ENCODE results near the gene GALNT2.

The GALNT2 gene

DNA sequence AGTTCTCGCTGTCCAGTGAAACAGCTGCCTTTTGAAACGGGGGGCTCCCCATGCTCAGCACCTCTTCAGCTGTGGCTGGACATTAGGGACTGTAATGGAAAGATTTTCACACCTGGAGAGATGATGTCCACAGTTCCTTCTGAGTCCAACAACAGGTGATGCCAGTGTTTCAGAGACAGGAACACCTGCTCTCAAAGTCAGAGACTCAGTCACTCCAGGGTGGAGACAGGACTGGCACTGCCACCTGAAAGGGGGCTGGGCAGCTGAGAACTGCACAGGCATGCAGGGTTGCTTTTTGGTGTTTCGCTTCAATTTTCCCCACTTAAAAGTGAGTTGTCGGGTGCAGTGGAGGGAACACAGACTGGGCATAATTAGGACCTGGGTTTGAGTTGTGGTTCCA lies 124.8 kb downstream of the GALNT2 start:
- TF ChIP-seq ISL1 (CRISPR knock-in tag; IDR thresholded peaks at IDR 0.05) (no peak), ESRRG (CRISPR knock-in tag; IDR thresholded peaks at IDR 0.05) (no peak), ZFP30 (CRISPR knock-in tag; IDR thresholded peaks at IDR 0.05) (no peak), CSDC2 (CRISPR knock-in tag; IDR thresholded peaks at IDR 0.05) (no peak), TOX (CRISPR knock-in tag; IDR thresholded peaks at IDR 0.05; ENCODE audit: borderline replicate concordance) (no peak)
- TF ChIP-seq, protein P1, sequence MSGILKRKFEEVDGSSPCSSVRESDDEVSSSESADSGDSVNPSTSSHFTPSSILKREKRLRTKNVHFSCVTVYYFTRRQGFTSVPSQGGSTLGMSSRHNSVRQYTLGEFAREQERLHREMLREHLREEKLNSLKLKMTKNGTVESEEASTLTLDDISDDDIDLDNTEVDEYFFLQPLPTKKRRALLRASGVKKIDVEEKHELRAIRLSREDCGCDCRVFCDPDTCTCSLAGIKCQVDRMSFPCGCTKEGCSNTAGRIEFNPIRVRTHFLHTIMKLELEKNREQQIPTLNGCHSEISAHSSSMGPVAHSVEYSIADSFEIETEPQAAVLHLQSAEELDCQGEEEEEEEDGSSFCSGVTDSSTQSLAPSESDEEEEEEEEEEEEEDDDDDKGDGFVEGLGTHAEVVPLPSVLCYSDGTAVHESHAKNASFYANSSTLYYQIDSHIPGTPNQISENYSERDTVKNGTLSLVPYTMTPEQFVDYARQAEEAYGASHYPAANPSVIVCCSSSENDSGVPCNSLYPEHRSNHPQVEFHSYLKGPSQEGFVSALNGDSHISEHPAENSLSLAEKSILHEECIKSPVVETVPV (CRISPR knock-in tag; IDR thresholded peaks at IDR 0.05): no peak

DNA sequence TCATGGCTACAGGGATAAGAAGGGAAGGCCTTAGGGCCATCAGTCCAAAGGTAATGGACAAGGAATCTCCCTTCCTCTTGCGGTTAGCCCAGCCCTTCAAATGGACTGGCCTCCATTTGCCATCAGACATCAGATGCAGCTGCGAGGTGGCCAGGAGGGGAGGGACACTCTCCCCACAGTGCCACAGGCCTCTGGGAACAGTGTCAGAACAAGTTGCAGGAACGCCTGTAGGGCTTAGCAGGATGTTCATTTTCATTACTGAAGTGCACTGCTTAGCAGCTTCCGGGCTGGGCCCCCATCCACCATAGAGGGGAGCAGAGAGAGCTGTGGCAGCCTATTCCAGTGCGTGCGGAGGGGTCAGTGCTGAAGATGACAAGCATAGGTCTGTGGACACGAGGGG lies 127.5 kb downstream of the GALNT2 start:
- ATAC-seq: no peak
- TF ChIP-seq ZNF70 (CRISPR knock-in tag; IDR thresholded peaks at IDR 0.05) (no peak), TOX (CRISPR knock-in tag; IDR thresholded peaks at IDR 0.05; ENCODE audit: borderline replicate concordance) (no peak), ZFP3 (CRISPR knock-in tag; IDR thresholded peaks at IDR 0.05) (no peak), ISL1 (CRISPR knock-in tag; IDR thresholded peaks at IDR 0.05) (no peak), ESRRG (CRISPR knock-in tag; IDR thresholded peaks at IDR 0.05) (no peak), ZNF565 (CRISPR knock-in tag; conservative IDR thresholded peaks at IDR 0.05; ENCODE audit: low read depth) (no peak), ZFP30 (CRISPR knock-in tag; IDR thresholded peaks at IDR 0.05) (no peak), RARB (CRISPR knock-in tag; IDR thresholded peaks at IDR 0.05) (no peak), OSR1 (CRISPR knock-in tag; IDR thresholded peaks at IDR 0.05) (no peak), TCF4 (CRISPR knock-in tag; IDR thresholded peaks at IDR 0.05; ENCODE audit: borderline replicate concordance) (no peak)
- TF ChIP-seq, protein P2, sequence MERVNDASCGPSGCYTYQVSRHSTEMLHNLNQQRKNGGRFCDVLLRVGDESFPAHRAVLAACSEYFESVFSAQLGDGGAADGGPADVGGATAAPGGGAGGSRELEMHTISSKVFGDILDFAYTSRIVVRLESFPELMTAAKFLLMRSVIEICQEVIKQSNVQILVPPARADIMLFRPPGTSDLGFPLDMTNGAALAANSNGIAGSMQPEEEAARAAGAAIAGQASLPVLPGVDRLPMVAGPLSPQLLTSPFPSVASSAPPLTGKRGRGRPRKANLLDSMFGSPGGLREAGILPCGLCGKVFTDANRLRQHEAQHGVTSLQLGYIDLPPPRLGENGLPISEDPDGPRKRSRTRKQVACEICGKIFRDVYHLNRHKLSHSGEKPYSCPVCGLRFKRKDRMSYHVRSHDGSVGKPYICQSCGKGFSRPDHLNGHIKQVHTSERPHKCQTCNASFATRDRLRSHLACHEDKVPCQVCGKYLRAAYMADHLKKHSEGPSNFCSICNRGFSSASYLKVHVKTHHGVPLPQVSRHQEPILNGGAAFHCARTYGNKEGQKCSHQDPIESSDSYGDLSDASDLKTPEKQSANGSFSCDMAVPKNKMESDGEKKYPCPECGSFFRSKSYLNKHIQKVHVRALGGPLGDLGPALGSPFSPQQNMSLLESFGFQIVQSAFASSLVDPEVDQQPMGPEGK (CRISPR knock-in tag; IDR thresholded peaks at IDR 0.05; ENCODE audit: borderline replicate concordance): no peak
- TF ChIP-seq, protein P1 (CRISPR knock-in tag; IDR thresholded peaks at IDR 0.05): no peak

More for the DNA sequence above, 124.8 kb downstream of the GALNT2 start:
- no peak for ATAC-seq

DNA sequence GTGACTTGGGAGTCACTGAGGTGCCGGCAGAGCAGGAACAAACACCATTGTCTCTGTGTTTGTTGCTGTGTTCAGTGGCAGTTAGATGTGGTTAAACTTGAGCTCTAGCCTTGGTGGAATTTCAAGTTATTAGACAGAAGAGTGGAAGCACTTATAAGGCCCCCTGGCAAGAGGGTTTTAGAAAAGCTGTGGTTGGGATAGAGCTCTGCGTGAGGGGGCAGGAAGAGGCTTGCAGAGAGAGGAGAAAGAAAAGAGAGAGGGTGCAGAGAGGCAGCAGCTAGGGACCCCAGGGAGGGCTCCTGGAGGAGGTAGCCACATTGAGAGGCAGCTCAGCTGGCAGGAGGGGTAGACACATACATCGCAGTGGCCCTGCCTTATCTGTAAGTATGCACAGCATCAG lies 128.2 kb downstream of the GALNT2 start:
- TF ChIP-seq OSR1 (CRISPR knock-in tag; IDR thresholded peaks at IDR 0.05): no peak
- TF ChIP-seq, protein P2 (CRISPR knock-in tag; IDR thresholded peaks at IDR 0.05; ENCODE audit: borderline replicate concordance): no peak
- no peak for TF ChIP-seq TOX (CRISPR knock-in tag; IDR thresholded peaks at IDR 0.05; ENCODE audit: borderline replicate concordance)
- TF ChIP-seq, protein P3, sequence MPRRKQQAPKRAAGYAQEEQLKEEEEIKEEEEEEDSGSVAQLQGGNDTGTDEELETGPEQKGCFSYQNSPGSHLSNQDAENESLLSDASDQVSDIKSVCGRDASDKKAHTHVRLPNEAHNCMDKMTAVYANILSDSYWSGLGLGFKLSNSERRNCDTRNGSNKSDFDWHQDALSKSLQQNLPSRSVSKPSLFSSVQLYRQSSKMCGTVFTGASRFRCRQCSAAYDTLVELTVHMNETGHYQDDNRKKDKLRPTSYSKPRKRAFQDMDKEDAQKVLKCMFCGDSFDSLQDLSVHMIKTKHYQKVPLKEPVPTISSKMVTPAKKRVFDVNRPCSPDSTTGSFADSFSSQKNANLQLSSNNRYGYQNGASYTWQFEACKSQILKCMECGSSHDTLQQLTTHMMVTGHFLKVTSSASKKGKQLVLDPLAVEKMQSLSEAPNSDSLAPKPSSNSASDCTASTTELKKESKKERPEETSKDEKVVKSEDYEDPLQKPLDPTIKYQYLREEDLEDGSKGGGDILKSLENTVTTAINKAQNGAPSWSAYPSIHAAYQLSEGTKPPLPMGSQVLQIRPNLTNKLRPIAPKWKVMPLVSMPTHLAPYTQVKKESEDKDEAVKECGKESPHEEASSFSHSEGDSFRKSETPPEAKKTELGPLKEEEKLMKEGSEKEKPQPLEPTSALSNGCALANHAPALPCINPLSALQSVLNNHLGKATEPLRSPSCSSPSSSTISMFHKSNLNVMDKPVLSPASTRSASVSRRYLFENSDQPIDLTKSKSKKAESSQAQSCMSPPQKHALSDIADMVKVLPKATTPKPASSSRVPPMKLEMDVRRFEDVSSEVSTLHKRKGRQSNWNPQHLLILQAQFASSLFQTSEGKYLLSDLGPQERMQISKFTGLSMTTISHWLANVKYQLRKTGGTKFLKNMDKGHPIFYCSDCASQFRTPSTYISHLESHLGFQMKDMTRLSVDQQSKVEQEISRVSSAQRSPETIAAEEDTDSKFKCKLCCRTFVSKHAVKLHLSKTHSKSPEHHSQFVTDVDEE (CRISPR knock-in tag; IDR thresholded peaks at IDR 0.05): no peak
- no peak for TF ChIP-seq SNAI2 (CRISPR knock-in tag; IDR thresholded peaks at IDR 0.05)
- TF ChIP-seq ZNF565 (CRISPR knock-in tag; conservative IDR thresholded peaks at IDR 0.05; ENCODE audit: low read depth): no peak
- TF ChIP-seq CSDC2 (CRISPR knock-in tag; IDR thresholded peaks at IDR 0.05): no peak
- no peak for TF ChIP-seq ZFP30 (CRISPR knock-in tag; IDR thresholded peaks at IDR 0.05)
- TF ChIP-seq PPARA (CRISPR knock-in tag; IDR thresholded peaks at IDR 0.05; ENCODE audit: borderline replicate concordance): no peak
- TF ChIP-seq, protein P1 (CRISPR knock-in tag; IDR thresholded peaks at IDR 0.05): no peak
- no peak for TF ChIP-seq ZNF8 (CRISPR knock-in tag; IDR thresholded peaks at IDR 0.05)
- TF ChIP-seq, protein P4, sequence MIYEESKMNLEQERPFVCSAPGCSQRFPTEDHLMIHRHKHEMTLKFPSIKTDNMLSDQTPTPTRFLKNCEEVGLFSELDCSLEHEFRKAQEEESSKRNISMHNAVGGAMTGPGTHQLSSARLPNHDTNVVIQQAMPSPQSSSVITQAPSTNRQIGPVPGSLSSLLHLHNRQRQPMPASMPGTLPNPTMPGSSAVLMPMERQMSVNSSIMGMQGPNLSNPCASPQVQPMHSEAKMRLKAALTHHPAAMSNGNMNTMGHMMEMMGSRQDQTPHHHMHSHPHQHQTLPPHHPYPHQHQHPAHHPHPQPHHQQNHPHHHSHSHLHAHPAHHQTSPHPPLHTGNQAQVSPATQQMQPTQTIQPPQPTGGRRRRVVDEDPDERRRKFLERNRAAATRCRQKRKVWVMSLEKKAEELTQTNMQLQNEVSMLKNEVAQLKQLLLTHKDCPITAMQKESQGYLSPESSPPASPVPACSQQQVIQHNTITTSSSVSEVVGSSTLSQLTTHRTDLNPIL (CRISPR knock-in tag; IDR thresholded peaks at IDR 0.05; ENCODE audit: low read depth): no peak
- TF ChIP-seq ARNTL (CRISPR knock-in tag; IDR thresholded peaks at IDR 0.05; ENCODE audit: borderline replicate concordance, low read depth): no peak
- no peak for TF ChIP-seq TCF4 (CRISPR knock-in tag; IDR thresholded peaks at IDR 0.05; ENCODE audit: borderline replicate concordance)
- no peak for TF ChIP-seq ZNF70 (CRISPR knock-in tag; IDR thresholded peaks at IDR 0.05)
- TF ChIP-seq ISL1 (CRISPR knock-in tag; IDR thresholded peaks at IDR 0.05): no peak
- TF ChIP-seq ESRRG (CRISPR knock-in tag; IDR thresholded peaks at IDR 0.05): no peak
- TF ChIP-seq, protein P5, sequence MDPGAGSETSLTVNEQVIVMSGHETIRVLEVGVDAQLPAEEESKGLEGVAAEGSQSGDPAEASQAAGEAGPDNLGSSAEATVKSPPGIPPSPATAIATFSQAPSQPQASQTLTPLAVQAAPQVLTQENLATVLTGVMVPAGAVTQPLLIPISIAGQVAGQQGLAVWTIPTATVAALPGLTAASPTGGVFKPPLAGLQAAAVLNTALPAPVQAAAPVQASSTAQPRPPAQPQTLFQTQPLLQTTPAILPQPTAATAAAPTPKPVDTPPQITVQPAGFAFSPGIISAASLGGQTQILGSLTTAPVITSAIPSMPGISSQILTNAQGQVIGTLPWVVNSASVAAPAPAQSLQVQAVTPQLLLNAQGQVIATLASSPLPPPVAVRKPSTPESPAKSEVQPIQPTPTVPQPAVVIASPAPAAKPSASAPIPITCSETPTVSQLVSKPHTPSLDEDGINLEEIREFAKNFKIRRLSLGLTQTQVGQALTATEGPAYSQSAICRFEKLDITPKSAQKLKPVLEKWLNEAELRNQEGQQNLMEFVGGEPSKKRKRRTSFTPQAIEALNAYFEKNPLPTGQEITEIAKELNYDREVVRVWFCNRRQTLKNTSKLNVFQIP (CRISPR knock-in tag; IDR thresholded peaks at IDR 0.05; ENCODE audit: borderline replicate concordance, low read depth): no peak
- TF ChIP-seq RARB (CRISPR knock-in tag; IDR thresholded peaks at IDR 0.05): no peak
- TF ChIP-seq ZC3H10 (CRISPR knock-in tag; IDR thresholded peaks at IDR 0.05): no peak
- no peak for ATAC-seq
